Glutamatergic neuron (in vitro differentiated cells): ENCODE measurements around the gene CTU1. TPM values are rescaled to one million over a fixed set of nuclear protein-coding genes. Genes with fewer than 3 reads are reported as not detected.

ENCODE experiments used
- DNase-seq: peaks from one replicate; pipeline ENCODE4 v3.0.0; 2022
- H3K27ac Mint-ChIP-seq: one replicate; pipeline ENCODE4 v1.8.0; 2020; ENCODE audit warnings: mild to moderate bottlenecking, mixed read lengths, inconsistent platforms; ENCODE audit not compliant: unreplicated experiment
- H3K27me3 Mint-ChIP-seq: one replicate; pipeline ENCODE4 v1.8.0; 2020; ENCODE audit warnings: mild to moderate bottlenecking, moderate library complexity, mixed read lengths, inconsistent platforms; ENCODE audit not compliant: unreplicated experiment
- H3K36me3 Mint-ChIP-seq: one replicate; pipeline ENCODE4 v1.8.0; 2020; ENCODE audit warnings: mild to moderate bottlenecking, mixed read lengths, inconsistent platforms; ENCODE audit not compliant: unreplicated experiment
- H3K4me1 Mint-ChIP-seq: one replicate; pipeline ENCODE4 v1.8.0; 2020; ENCODE audit warnings: mild to moderate bottlenecking, low read depth, mixed read lengths, inconsistent platforms; ENCODE audit not compliant: unreplicated experiment
- H3K4me3 Mint-ChIP-seq: one replicate; pipeline ENCODE4 v1.8.0; 2020; ENCODE audit warnings: mild to moderate bottlenecking, mixed read lengths, inconsistent platforms; ENCODE audit not compliant: unreplicated experiment
- H3K9me3 Mint-ChIP-seq: one replicate; pipeline ENCODE4 v1.8.0; 2020; ENCODE audit warnings: mild to moderate bottlenecking, moderate library complexity, mixed read lengths, inconsistent platforms; ENCODE audit not compliant: unreplicated experiment
- total RNA-seq: library from RNA; stranded (reverse); fragmentation: NEBNext Ultra II Directional; extraction: Animal tissue kit (Norgen Biotek cat#: 25700); gene quantifications from one replicate; pipeline ENCODE4 v1.2.1, GENCODE V29; 2021; ENCODE audit not compliant: unreplicated experiment
- TF ChIP-seq, protein P1 (sequence below): fragments of 200-600 bp; sonication (generic); IDR thresholded peaks from one replicate; pipeline ENCODE4 v1.5.0; 2021; ENCODE audit not compliant: partially characterized antibody, unreplicated experiment

CTU1 gene
- total RNA-seq, 1 donor from 2014 or later: 8.0 TPM

DNA sequence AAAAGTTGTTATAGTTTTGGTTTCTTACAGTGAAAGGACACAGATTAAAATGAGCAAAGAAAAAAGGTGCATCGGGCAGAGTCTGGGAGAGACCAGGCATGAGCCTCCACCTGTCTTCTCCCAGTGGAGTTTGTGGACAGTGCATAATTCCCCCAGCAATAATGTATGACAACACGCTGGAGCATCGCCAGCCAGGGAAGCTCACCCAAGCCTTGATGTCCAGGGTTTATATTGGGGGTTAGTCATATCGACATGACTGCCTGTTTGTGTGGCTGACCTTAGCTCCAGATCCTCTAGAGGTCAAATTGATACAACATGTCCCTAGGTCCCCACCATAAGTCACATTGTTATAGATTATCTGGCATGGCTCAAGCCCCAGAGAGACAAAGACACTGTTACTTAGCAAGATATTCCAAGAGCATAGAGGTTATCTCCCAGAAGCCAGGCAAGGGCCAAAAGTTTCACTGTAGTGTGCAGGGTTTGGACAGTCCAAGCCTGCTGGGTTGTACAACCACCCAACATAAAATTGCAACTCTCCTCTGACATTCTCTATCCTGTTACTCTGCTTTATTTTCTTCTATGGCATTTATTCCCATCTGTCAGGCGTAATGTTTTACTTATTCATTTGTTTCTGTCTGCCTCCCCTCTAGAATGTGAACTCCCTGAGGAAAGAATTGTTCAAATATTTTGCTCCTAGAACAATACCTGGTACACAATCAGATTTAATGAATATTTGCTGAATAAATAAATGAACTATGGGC, 37.7 kb downstream of the CTU1 start:
- Mint-ChIP-seq H3K9me3 (peaks cover 3% of the 10 kb centered on the region), H3K27me3 (peaks cover 5% of the 10 kb centered on the region), H3K36me3 (no peaks in the 10 kb centered on the region), H3K4me1 (no peaks in the 10 kb centered on the region), H3K27ac (no peak overlapping the region), H3K4me3 (no peak overlapping the region)
- DNase-seq: no peak
- TF ChIP-seq, protein P1, sequence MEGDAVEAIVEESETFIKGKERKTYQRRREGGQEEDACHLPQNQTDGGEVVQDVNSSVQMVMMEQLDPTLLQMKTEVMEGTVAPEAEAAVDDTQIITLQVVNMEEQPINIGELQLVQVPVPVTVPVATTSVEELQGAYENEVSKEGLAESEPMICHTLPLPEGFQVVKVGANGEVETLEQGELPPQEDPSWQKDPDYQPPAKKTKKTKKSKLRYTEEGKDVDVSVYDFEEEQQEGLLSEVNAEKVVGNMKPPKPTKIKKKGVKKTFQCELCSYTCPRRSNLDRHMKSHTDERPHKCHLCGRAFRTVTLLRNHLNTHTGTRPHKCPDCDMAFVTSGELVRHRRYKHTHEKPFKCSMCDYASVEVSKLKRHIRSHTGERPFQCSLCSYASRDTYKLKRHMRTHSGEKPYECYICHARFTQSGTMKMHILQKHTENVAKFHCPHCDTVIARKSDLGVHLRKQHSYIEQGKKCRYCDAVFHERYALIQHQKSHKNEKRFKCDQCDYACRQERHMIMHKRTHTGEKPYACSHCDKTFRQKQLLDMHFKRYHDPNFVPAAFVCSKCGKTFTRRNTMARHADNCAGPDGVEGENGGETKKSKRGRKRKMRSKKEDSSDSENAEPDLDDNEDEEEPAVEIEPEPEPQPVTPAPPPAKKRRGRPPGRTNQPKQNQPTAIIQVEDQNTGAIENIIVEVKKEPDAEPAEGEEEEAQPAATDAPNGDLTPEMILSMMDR: no peak

GRCh38 chr19:51066393-51067186, 41.6 kb downstream of the CTU1 start:
- H3K36me3 Mint-ChIP-seq: no peaks in the 10 kb centered on the region
- no peak for DNase-seq
- peaks cover 5% of the 10 kb centered on the region for H3K27me3 Mint-ChIP-seq
- no peak overlapping the region for H3K27ac Mint-ChIP-seq
- no peaks in the 10 kb centered on the region for H3K4me1 Mint-ChIP-seq
- peaks cover 3% of the 10 kb centered on the region for H3K9me3 Mint-ChIP-seq
- TF ChIP-seq, protein P1: no peak
- no peak overlapping the region for H3K4me3 Mint-ChIP-seq

- Mint-ChIP-seq H3K4me1 (no peaks in the 10 kb centered on the region), H3K27me3 (peaks cover 8% of the 10 kb centered on the region), H3K36me3 (no peaks in the 10 kb centered on the region), H3K4me3 (peak overlapping the region; percentile 83), H3K27ac (no peak overlapping the region), H3K9me3 (peaks cover 5% of the 10 kb centered on the region)
- peak; percentile 39 for DNase-seq
- TF ChIP-seq, protein P1: no peak
Measured at GRCh38 chr19:51065221-51065960, 42.8 kb downstream of the CTU1 start.

DNA sequence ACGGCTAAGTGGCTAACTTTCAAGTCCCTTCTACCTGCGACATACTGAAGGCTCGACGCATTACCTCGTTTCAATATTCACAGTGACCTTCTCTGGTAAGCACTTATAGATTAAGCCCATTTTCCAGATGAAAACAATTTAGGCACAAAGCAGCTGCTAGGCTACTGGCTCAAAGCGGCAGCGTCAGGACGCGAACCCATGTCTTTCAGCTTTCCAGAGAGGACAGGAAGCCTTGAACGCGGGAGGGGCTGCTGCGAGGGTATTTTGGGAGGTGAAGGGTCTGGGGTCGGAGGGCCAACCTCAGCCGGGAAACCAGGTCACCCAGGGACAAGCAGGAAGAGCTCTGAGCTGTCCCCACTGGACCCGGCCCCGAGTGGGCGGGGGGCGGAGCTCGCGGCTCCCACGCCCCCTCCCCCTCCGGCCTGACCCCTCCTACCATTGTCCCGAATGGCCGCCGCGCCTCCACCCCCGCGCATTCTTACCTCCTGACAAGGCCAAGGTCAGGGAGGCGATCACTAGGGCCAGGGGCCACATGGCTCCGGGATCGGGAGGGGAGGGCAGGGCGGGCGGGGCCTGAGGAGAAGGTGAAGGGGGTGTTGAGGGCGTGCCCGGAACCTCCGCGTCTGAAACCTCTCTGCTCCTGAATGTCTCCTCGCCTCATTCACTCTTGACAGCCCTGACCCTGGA, 43.5 kb downstream of the CTU1 start, which contains the start of gene KLK13:
Gene KLK13, minus strand, starts transcription at position 559 of the 687 bp plus-strand sequence. Its CDS starts 25 bp downstream, at position 534.
- H3K9me3 Mint-ChIP-seq: peaks cover 5% of the 10 kb centered on the region

More for the DNA sequence above, 43.5 kb downstream of the CTU1 start, which contains the start of gene KLK13:
- TF ChIP-seq, protein P1: no peak
- H3K4me3 Mint-ChIP-seq: peak within 1 kb of the TSS; percentile 83
- peak; percentile 34 for DNase-seq
- peaks cover 8% of the 10 kb centered on the region for H3K27me3 Mint-ChIP-seq
- no peaks in the 10 kb centered on the region for H3K4me1 Mint-ChIP-seq
- no peaks in the 10 kb centered on the region for H3K36me3 Mint-ChIP-seq
- H3K27ac Mint-ChIP-seq: no peak within 1 kb of the TSS
